ENCODE measurements around the gene KLK8.

DNA sequence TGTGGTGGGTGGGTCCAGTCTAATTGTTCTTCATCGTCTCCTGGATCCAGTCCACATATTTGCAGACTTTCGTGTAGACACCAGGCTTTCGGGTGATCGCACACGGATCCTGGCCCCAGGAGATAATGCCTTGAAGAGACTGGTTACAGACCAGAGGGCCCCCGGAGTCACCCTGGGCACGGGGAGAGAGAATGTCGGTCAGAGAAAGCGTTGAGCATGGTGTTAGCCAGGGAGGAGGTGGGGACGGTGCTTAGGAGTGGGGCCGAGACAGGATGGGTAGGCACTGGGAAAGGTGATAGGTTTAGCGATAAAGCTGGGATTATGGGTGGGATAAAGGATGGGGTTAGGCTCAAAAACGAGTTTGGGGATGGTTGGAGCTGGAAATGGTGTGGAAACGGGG lies 21.1 kb upstream of the KLK8 start:
- no peak for TF ChIP-seq CTCF (IDR thresholded peaks at IDR 0.05)
- no peak for TF ChIP-seq SMAD4 (CRISPR knock-in tag; IDR thresholded peaks at IDR 0.05)
- no peak for TF ChIP-seq TCF7 (CRISPR knock-in tag; IDR thresholded peaks at IDR 0.05; ENCODE audit: low read depth)

Measured in WTC11 (cell line).